Gastrocnemius medialis (tissue), 4 donors: ENCODE data around the gene STMND1. TPM values are rescaled to one million over a fixed set of nuclear protein-coding genes. Genes with fewer than 3 reads are reported as not detected.

Experiments
- ATAC-seq, 2 donors: fragments of 150-250 bp; one replicate each; pipeline ENCODE4 v1.9.1; 2016
- DNase-seq, 2 donors: peaks; one replicate each; pipeline ENCODE4 v3.0.0-alpha.2; 2019
- H3K27ac ChIP-seq, 4 donors: fragments of 200-600 bp; sonication (generic); 1 replicate in 1 of 4; 2 replicates in 3 of 4; pipeline ENCODE4 v1.5.1; 2016 to 2018; ENCODE audit warnings: mild to moderate bottlenecking in 2 of 4, moderate library complexity in 1 of 4
- H3K27me3 ChIP-seq, 3 donors: fragments of 200-600 bp; sonication (generic) in 2 of 3; 1 replicate in 1 of 3; 2 replicates in 2 of 3; pipeline versions ENCODE4 v1.5.1 to v1.6.0; 2016 to 2019; ENCODE audit warnings: mild to moderate bottlenecking in 1 of 3, moderate library complexity in 1 of 3
- H3K36me3 ChIP-seq, 2 donors: fragments of 200-600 bp; sonication (generic) in 1 of 2; one replicate each; pipeline ENCODE4 v1.5.1; 2017 to 2018
- H3K4me1 ChIP-seq, 2 donors: fragments of 200-600 bp; sonication (generic) in 1 of 2; one replicate each; pipeline ENCODE4 v1.5.1; 2016 to 2017; ENCODE audit warnings: mild to moderate bottlenecking in 2 of 2
- H3K4me3 ChIP-seq, 4 donors: fragments of 200-600 bp; sonication (generic) in 3 of 4; 1 replicate in 1 of 4; 2 replicates in 3 of 4; pipeline ENCODE4 v1.5.1; 2016 to 2019; ENCODE audit warnings: mild to moderate bottlenecking in 2 of 4
- H3K9me3 ChIP-seq, 3 donors: fragments of 200-600 bp; sonication (generic) in 2 of 3; 1 replicate in 1 of 3; 2 replicates in 2 of 3; pipeline ENCODE4 v1.5.1; 2016 to 2019
- CTCF ChIP-seq, 5 experiments: fragments of 450-650 bp in 3 of 5; fragments of 200-600 bp in 2 of 5; sonication (generic) in 2 of 5; IDR thresholded peaks in 4 of 5; conservative IDR thresholded peaks in 1 of 5; 1 replicate in 4 of 5; 2 replicates in 1 of 5; pipeline ENCODE4 v1.5.1; 2016 to 2019; ENCODE audit warnings: antibody characterized with exemption in 5 of 5, mild to moderate bottlenecking in 3 of 5, moderate library complexity in 3 of 5
- POLR2A ChIP-seq, 2 donors: fragments of 450-650 bp; IDR thresholded peaks; one replicate each; pipeline ENCODE4 v1.6.1; 2017; ENCODE audit warnings: antibody characterized with exemption in 2 of 2, mild to moderate bottlenecking in 2 of 2, moderate library complexity in 2 of 2
- in situ Hi-C, 4 donors: fragments of 200-750 bp; cut with MboI; loops; one replicate each; pipeline versions ENCODE4 v1.15.0 to v1.8.0; 2017; ENCODE audit warnings: low sequenced_read_pairs in 4 of 4
- intact Hi-C: fragments of 100-400 bp; cut with DNase I; formaldehyde crosslinking; loops from one replicate; pipeline ENCODE4 v1.15.1; 2023; ENCODE audit warnings: low total_unique reads
- total RNA-seq, 4 donors: library from RNA; depleted of rRNA; stranded (reverse); fragments of >200 nt; gene quantifications; one replicate each; pipeline versions ENCODE4 v1.1.0 to v1.2.3, GENCODE V29; 2016

The STMND1 gene
- total RNA-seq, 4 donors from 2014 or later: not detected

DNA sequence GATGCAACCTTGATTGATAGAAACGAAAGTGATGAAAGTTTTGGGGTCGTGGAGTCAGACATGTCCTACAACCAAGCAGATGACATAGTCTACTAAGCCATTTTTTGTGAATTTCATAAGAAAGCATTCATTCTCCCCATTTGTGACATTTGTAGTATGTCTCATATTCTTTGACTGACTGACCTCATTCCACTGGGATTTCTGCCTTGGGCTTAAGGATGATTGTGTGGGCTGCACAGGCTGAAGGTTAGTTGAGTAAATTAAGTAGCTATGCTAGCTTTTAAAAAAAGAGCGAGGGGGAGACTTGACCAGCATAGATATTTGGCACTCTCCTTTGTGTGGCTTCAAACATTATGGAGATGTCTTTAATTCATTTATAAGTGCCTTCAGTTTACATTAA, 28.9 kb downstream of the STMND1 start:
- peaks cover 0 to 4% (median 0%) of the 10 kb centered on the region in 3 donors for H3K9me3 ChIP-seq
- H3K36me3 ChIP-seq: no peaks in the 10 kb centered on the region
- DNase-seq (no peak), ATAC-seq (no peak)
- H3K27ac ChIP-seq: no peak overlapping the region
- TF ChIP-seq POLR2A (IDR thresholded peaks at IDR 0.05) (no peak), CTCF (IDR thresholded peaks at IDR 0.05 in 4 of 5, conservative IDR thresholded peaks at IDR 0.05 in 1 of 5) (no peak)
- peaks cover 0 to 5% (median 3%) of the 10 kb centered on the region in 3 donors for H3K27me3 ChIP-seq
- intact Hi-C loops: no loop called here
- H3K4me1 ChIP-seq: no peaks in the 10 kb centered on the region
- in situ Hi-C loops: no loop called here
- no peak overlapping the region for H3K4me3 ChIP-seq

DNA sequence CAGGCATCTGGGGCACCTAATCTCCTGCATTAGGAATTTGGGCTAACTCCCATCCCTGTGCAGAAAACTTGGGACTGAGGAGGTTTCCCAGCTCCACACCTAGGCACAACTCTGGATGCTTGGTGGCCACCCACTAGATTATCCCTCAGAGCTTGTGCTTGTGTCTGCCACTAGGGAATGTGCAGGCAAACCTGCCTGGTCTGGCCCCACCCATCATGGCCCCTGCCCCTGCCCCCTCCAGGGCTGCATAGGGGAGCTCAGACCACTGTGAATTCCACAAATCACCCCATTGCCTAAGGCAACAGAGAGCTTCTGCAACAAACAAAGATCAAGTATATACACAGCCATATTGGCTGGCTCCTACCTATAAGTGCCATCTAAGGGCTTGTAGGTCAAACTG, 31.1 kb downstream of the STMND1 start:
- intact Hi-C loops (no loop called here), in situ Hi-C loops (no loop called here)
- TF ChIP-seq POLR2A (IDR thresholded peaks at IDR 0.05) (no peak), CTCF (IDR thresholded peaks at IDR 0.05 in 4 of 5, conservative IDR thresholded peaks at IDR 0.05 in 1 of 5) (no peak)
- Histone ChIP-seq H3K36me3 (no peaks in the 10 kb centered on the region), H3K4me1 (no peaks in the 10 kb centered on the region), H3K4me3 (no peak overlapping the region), H3K9me3 (peaks cover 0 to 4% (median 0%) of the 10 kb centered on the region in 3 donors), H3K27me3 (peaks cover 0 to 5% (median 0%) of the 10 kb centered on the region in 3 donors), H3K27ac (no peak overlapping the region)
- DNase-seq (no peak), ATAC-seq (no peak)

DNA sequence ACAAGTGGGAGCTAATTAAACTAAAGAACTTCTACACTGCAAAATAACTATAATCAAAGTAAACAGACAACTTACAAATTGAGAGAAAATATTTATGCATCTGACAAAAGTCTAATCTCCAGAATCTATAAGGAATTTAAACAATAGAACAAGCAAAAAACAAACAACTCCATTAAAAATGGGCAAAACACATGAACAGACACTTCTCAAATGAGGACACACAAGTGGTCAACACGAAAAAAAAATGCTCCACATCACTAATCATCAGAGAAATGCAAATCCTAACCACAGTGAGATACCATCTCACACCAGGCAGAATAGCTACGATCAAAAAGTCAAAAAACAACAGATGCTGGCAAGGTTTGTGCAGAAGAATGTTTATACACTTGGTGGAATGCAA, 36.2 kb downstream of the STMND1 start:
- TF ChIP-seq CTCF (IDR thresholded peaks at IDR 0.05 in 4 of 5, conservative IDR thresholded peaks at IDR 0.05 in 1 of 5) (no peak), POLR2A (IDR thresholded peaks at IDR 0.05) (no peak)
- ATAC-seq: no peak
- H3K9me3 ChIP-seq: peaks cover 0 to 4% (median 0%) of the 10 kb centered on the region in 3 donors

GRCh38 chr6:17144016-17144415, 42.2 kb downstream of the STMND1 start:
- in situ Hi-C loops: no loop called here
- H3K9me3 ChIP-seq: no peaks in the 10 kb centered on the region
- no peaks in the 10 kb centered on the region for H3K36me3 ChIP-seq
- no peaks in the 10 kb centered on the region for H3K27me3 ChIP-seq
- DNase-seq: no peak
- no peak overlapping the region for H3K27ac ChIP-seq
- intact Hi-C loops: no loop called here
- H3K4me3 ChIP-seq: no peak overlapping the region
- ATAC-seq: no peak
- H3K4me1 ChIP-seq: no peaks in the 10 kb centered on the region
- TF ChIP-seq CTCF (IDR thresholded peaks at IDR 0.05 in 4 of 5, conservative IDR thresholded peaks at IDR 0.05 in 1 of 5) (no peak), POLR2A (IDR thresholded peaks at IDR 0.05) (no peak)

More for the DNA sequence above, 36.2 kb downstream of the STMND1 start:
- Histone ChIP-seq H3K36me3 (no peaks in the 10 kb centered on the region), H3K27me3 (peaks cover 0 to 5% (median 0%) of the 10 kb centered on the region in 3 donors), H3K4me3 (no peak overlapping the region), H3K27ac (no peak overlapping the region), H3K4me1 (no peaks in the 10 kb centered on the region)
- in situ Hi-C loops: no loop called here
- intact Hi-C loops: no loop called here
- DNase-seq: no peak

- DNase-seq: no peak
Observed at GRCh38 chr6:17149571-17149970, 47.7 kb downstream of the STMND1 start.

More at GRCh38 chr6:17149571-17149970, 47.7 kb downstream of the STMND1 start:
- TF ChIP-seq CTCF (IDR thresholded peaks at IDR 0.05 in 4 of 5, conservative IDR thresholded peaks at IDR 0.05 in 1 of 5) (no peak), POLR2A (IDR thresholded peaks at IDR 0.05) (no peak)
- H3K27ac ChIP-seq: no peak overlapping the region
- no peaks in the 10 kb centered on the region for H3K36me3 ChIP-seq
- ATAC-seq: no peak
- no peaks in the 10 kb centered on the region for H3K4me1 ChIP-seq
- intact Hi-C loops: no loop called here
- H3K4me3 ChIP-seq: no peak overlapping the region
- in situ Hi-C loops: no loop called here
- H3K9me3 ChIP-seq: no peaks in the 10 kb centered on the region
- H3K27me3 ChIP-seq: no peaks in the 10 kb centered on the region
